Mesendoderm (in vitro differentiated cells): ENCODE results near the gene YPEL5.

Experiments used
- DNase-seq: peaks from one replicate; pipeline ENCODE4 v3.0.0; 2013
- H2AK5ac ChIP-seq: 2 replicates; pipeline ENCODE4 v1.6.1; 2013; ENCODE audit warnings: low read length, inconsistent platforms
- H2BK120ac ChIP-seq: 2 replicates; pipeline ENCODE4 v1.6.1; 2013; ENCODE audit warnings: low read depth, mild to moderate bottlenecking, low read length, moderate library complexity, mixed read lengths
- H2BK15ac ChIP-seq: replicated peaks from 2 replicates; pipeline ENCODE4 v1.6.1; 2013; ENCODE audit warnings: low read depth, mild to moderate bottlenecking, moderate library complexity
- H2BK5ac ChIP-seq: 2 replicates; pipeline ENCODE4 v1.6.1; 2013; ENCODE audit warnings: low read length, inconsistent platforms
- H3K18ac ChIP-seq: 2 replicates; pipeline ENCODE4 v1.6.1; 2013; ENCODE audit warnings: mild to moderate bottlenecking, low read length, mixed read lengths
- H3K23ac ChIP-seq: one replicate; pipeline ENCODE4 v1.6.1; 2013; ENCODE audit warnings: low read length
- H3K27ac ChIP-seq: 2 replicates; pipeline ENCODE4 v1.5.1; 2013; ENCODE audit warnings: low read depth, mild to moderate bottlenecking, inconsistent platforms, low read length, moderate library complexity
- H3K27me3 ChIP-seq: 2 replicates; pipeline ENCODE4 v1.6.1; 2013; ENCODE audit warnings: low read length, control low read depth, mild to moderate bottlenecking, inconsistent platforms; ENCODE audit not compliant: insufficient read depth, poor library complexity
- H3K36me3 ChIP-seq: 2 replicates; pipeline ENCODE4 v1.6.1; 2013; ENCODE audit warnings: low read length, inconsistent platforms; ENCODE audit not compliant: control insufficient read depth, insufficient read depth
- H3K4ac ChIP-seq: one replicate; pipeline ENCODE4 v1.6.1; 2013; ENCODE audit warnings: low read depth, mild to moderate bottlenecking, low read length, moderate library complexity
- H3K4me1 ChIP-seq: 2 replicates; pipeline ENCODE4 v1.6.1; 2013; ENCODE audit warnings: low read depth, low read length, inconsistent platforms; ENCODE audit not compliant: control insufficient read depth
- H3K4me2 ChIP-seq: 2 replicates; pipeline ENCODE4 v1.6.1; 2013; ENCODE audit warnings: low read length
- H3K4me3 ChIP-seq: 2 replicates; pipeline ENCODE4 v1.5.1; 2013; ENCODE audit warnings: mild to moderate bottlenecking, low read length
- H3K56ac ChIP-seq: one replicate; pipeline ENCODE4 v1.6.1; 2013; ENCODE audit warnings: low read length
- H3K79me1 ChIP-seq: 2 replicates; pipeline ENCODE4 v1.6.1; 2013; ENCODE audit warnings: low read length, inconsistent platforms
- H3K79me2 ChIP-seq: 2 replicates; pipeline ENCODE4 v1.6.1; 2013; ENCODE audit warnings: mild to moderate bottlenecking, low read length; ENCODE audit not compliant: control insufficient read depth, insufficient read depth
- H3K9ac ChIP-seq: 2 replicates; pipeline ENCODE4 v1.6.1; 2013; ENCODE audit warnings: low read length, inconsistent platforms
- H4K5ac ChIP-seq: one replicate; pipeline ENCODE4 v1.6.1; 2013; ENCODE audit warnings: low read length
- H4K8ac ChIP-seq: one replicate; pipeline ENCODE4 v1.6.1; 2013; ENCODE audit warnings: low read depth, mild to moderate bottlenecking, control low read depth, low read length, moderate library complexity
- WGBS: extraction: QIAGEN DNeasy Blood & Tissue Kit; methylation state at CpG from one replicate; pipeline ENCODE4 v1.1.7; 2013; ENCODE audit warnings: low lambda C conversion rate, missing lambda C conversion rate; ENCODE audit not compliant: insufficient coverage; ENCODE audit errors: extremely low coverage; 5-methylcytosine and 5-hydroxymethylcytosine counted together

Gene YPEL5

DNA sequence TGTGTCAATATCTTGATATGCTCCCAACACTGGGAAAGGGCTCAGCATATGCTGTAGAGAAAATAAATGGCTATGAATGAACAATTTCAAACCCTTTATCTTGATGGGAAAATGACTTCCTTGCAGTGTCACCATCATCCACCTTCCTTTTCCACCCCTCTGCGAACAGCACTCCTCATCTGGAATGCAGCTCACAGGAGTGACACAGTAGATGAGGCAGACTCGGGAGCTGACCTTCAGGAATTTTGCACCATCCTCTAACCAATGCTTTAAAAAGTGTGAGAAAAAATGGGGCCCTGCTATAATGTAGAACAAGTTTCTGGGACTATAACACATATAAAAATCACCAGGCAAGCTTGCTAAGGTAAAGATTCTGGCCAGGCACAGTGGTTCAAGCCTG is 41.3 kb upstream of the YPEL5 start:
- no CpG with 5 or more reads among the region's 2 CpGs for WGBS
- Histone ChIP-seq H3K18ac (no peak overlapping the region), H3K23ac (no peak overlapping the region), H3K4me3 (no peak overlapping the region), H3K56ac (no peak overlapping the region), H3K4ac (no peak overlapping the region), H2BK5ac (no peak overlapping the region), H2BK120ac (no peak overlapping the region), H3K27ac (no peak overlapping the region), H3K9ac (no peak overlapping the region), H3K79me1 (no peaks in the 10 kb centered on the region), H3K4me1 (no peaks in the 10 kb centered on the region), H4K8ac (no peak overlapping the region), H2AK5ac (no peak overlapping the region), H2BK15ac (no peak overlapping the region), H3K79me2 (no peaks in the 10 kb centered on the region), H3K4me2 (no peak overlapping the region), H4K5ac (no peak overlapping the region), H3K27me3 (no peaks in the 10 kb centered on the region), H3K36me3 (no peaks in the 10 kb centered on the region)
- peak; percentile 19 for DNase-seq

GRCh38 chr2:30106543-30106942 is 40.3 kb upstream of the YPEL5 start:
- no peak overlapping the region for H3K18ac ChIP-seq
- no peak overlapping the region for H3K27ac ChIP-seq
- H3K23ac ChIP-seq: no peak overlapping the region
- no peak overlapping the region for H4K8ac ChIP-seq
- H3K56ac ChIP-seq: no peak overlapping the region
- no peak overlapping the region for H3K4ac ChIP-seq
- H2BK5ac ChIP-seq: no peak overlapping the region
- H2BK120ac ChIP-seq: no peak overlapping the region
- no peak overlapping the region for H4K5ac ChIP-seq
- no peaks in the 10 kb centered on the region for H3K4me1 ChIP-seq
- no peak overlapping the region for H3K4me2 ChIP-seq
- H2BK15ac ChIP-seq: no peak overlapping the region
- DNase-seq: no peak
- no peak overlapping the region for H2AK5ac ChIP-seq
- H3K36me3 ChIP-seq: no peaks in the 10 kb centered on the region
- H3K27me3 ChIP-seq: no peaks in the 10 kb centered on the region
- H3K4me3 ChIP-seq: no peak overlapping the region
- H3K79me1 ChIP-seq: no peaks in the 10 kb centered on the region
- no peak overlapping the region for H3K9ac ChIP-seq
- no peaks in the 10 kb centered on the region for H3K79me2 ChIP-seq
- WGBS: no CpG with 5 or more reads among the region's 9 CpGs

- Histone ChIP-seq H3K4me3 (no peak overlapping the region), H3K4me1 (no peaks in the 10 kb centered on the region), H3K27me3 (no peaks in the 10 kb centered on the region), H3K18ac (no peak overlapping the region), H2BK15ac (no peak overlapping the region), H3K79me1 (no peaks in the 10 kb centered on the region), H3K27ac (no peak overlapping the region), H3K79me2 (no peaks in the 10 kb centered on the region), H3K4me2 (no peak overlapping the region), H3K4ac (no peak overlapping the region), H4K8ac (no peak overlapping the region), H2BK5ac (no peak overlapping the region), H3K56ac (no peak overlapping the region), H3K9ac (no peak overlapping the region), H2BK120ac (no peak overlapping the region), H3K36me3 (no peaks in the 10 kb centered on the region), H4K5ac (no peak overlapping the region), H2AK5ac (no peak overlapping the region), H3K23ac (no peak overlapping the region)
- WGBS: no CpG with 5 or more reads among the region's 2 CpGs
- DNase-seq: no peak
Measured at GRCh38 chr2:30108192-30108591, 38.6 kb upstream of the YPEL5 start.

GRCh38 chr2:30108851-30109250 is 38.0 kb upstream of the YPEL5 start:
- Histone ChIP-seq H2BK120ac (no peak overlapping the region), H3K56ac (no peak overlapping the region), H3K4ac (no peak overlapping the region), H4K8ac (no peak overlapping the region), H2BK15ac (no peak overlapping the region), H3K9ac (no peak overlapping the region), H4K5ac (no peak overlapping the region), H3K27me3 (no peaks in the 10 kb centered on the region), H2AK5ac (no peak overlapping the region), H3K23ac (no peak overlapping the region), H2BK5ac (no peak overlapping the region), H3K79me1 (no peaks in the 10 kb centered on the region), H3K18ac (no peak overlapping the region), H3K36me3 (no peaks in the 10 kb centered on the region), H3K79me2 (no peaks in the 10 kb centered on the region), H3K27ac (no peak overlapping the region), H3K4me2 (no peak overlapping the region), H3K4me1 (no peaks in the 10 kb centered on the region), H3K4me3 (no peak overlapping the region)
- no peak for DNase-seq
- WGBS: no CpG with 5 or more reads among the region's 5 CpGs

DNA sequence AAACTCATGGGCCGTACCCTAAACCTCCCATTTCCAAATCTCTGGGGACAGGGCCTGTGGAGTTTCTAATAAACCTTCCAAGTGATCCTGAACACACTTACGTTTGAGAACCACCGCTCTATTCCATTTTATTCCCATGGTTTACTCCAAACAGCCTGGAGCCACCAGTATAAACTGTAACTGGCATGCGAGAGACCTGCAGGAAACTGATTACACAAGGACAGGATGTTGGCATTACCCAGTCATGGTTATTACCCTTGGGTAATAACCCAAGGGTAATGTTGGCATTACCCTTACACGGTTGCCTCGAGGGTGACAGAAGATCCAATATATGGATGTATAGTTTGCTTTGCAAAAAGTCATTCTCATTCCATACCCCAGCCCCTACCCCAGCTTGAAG is 37.0 kb upstream of the YPEL5 start:
- Histone ChIP-seq H2BK15ac (no peak overlapping the region), H3K4me2 (no peak overlapping the region), H2BK120ac (no peak overlapping the region), H3K4ac (no peak overlapping the region), H3K36me3 (no peaks in the 10 kb centered on the region), H3K27ac (no peak overlapping the region), H4K5ac (no peak overlapping the region), H4K8ac (no peak overlapping the region), H3K18ac (no peak overlapping the region), H3K79me1 (no peaks in the 10 kb centered on the region), H3K27me3 (no peaks in the 10 kb centered on the region), H3K9ac (no peak overlapping the region), H3K79me2 (no peaks in the 10 kb centered on the region), H3K4me3 (no peak overlapping the region), H2AK5ac (no peak overlapping the region), H3K23ac (no peak overlapping the region), H2BK5ac (no peak overlapping the region), H3K4me1 (no peaks in the 10 kb centered on the region), H3K56ac (no peak overlapping the region)
- WGBS: no CpG with 5 or more reads among the region's 6 CpGs
- DNase-seq: no peak

DNA sequence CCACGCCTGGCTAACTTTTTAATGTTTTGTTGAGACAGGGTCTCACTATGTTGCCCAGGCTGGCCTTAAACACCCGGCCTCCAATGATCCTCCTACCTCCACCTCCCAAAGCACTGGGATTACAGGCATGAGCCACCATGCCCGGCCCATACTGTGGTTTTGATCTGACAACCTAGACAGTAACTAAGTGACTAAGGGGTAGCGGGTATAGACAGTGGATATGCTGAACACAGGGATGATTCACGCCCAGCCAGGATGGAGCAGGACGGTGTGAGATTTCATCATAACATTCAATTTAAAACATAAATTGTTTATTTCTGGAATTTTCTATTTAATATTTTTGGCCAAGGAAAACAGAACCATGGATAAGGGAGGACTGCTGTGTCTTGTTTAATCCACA is 36.0 kb upstream of the YPEL5 start:
- Histone ChIP-seq H3K27me3 (no peaks in the 10 kb centered on the region), H4K5ac (no peak overlapping the region), H3K79me1 (no peaks in the 10 kb centered on the region), H2BK120ac (no peak overlapping the region), H3K56ac (no peak overlapping the region), H4K8ac (no peak overlapping the region), H3K4me2 (no peak overlapping the region), H3K4me3 (no peak overlapping the region), H3K23ac (no peak overlapping the region), H3K4me1 (no peaks in the 10 kb centered on the region), H3K9ac (no peak overlapping the region), H3K4ac (no peak overlapping the region), H3K36me3 (no peaks in the 10 kb centered on the region), H2BK5ac (no peak overlapping the region), H2AK5ac (no peak overlapping the region), H2BK15ac (no peak overlapping the region), H3K18ac (no peak overlapping the region), H3K27ac (no peak overlapping the region), H3K79me2 (no peaks in the 10 kb centered on the region)
- WGBS: no CpG with 5 or more reads among the region's 6 CpGs
- DNase-seq: no peak
